B cell (primary cell): Measurements from ENCODE around the gene EVL.

Experiments used
- EZH2 ChIP-seq: IDR thresholded peaks from 2 replicates; pipeline ENCODE4 v1.6.1; 2012; ENCODE audit warnings: borderline replicate concordance, low read depth, mild to moderate bottlenecking, moderate library complexity, low read length; ENCODE audit not compliant: insufficient read depth, poor library complexity, severe bottlenecking
- TF ChIP-seq, protein P1 (sequence below): fragments of 200-600 bp; IDR thresholded peaks from one replicate; pipeline ENCODE4 v1.8.0; 2022; ENCODE audit warnings: antibody characterized with exemption, mild to moderate bottlenecking

DNA sequence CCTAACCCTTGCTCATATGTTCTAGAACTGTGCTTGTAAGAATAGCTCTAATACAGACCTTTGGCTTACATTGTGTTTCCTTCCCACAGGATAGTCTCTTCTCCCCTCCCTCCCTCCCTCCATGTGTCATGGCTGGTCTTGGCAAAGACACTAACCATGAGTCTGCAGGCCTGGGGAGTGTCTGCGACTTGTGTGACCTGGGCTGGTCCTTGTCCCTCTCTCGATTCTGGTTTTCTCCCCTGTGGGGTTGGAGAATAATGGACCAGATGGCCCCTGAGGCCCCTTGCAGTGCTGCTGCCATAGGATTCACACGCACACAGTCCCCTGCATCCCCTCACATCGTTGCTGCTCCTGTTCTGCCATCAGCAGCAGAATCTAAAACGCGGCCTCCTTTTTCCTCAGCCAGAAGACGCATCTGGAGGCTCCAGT, 64.0 kb downstream of the EVL start:
- TF ChIP-seq, protein P1, sequence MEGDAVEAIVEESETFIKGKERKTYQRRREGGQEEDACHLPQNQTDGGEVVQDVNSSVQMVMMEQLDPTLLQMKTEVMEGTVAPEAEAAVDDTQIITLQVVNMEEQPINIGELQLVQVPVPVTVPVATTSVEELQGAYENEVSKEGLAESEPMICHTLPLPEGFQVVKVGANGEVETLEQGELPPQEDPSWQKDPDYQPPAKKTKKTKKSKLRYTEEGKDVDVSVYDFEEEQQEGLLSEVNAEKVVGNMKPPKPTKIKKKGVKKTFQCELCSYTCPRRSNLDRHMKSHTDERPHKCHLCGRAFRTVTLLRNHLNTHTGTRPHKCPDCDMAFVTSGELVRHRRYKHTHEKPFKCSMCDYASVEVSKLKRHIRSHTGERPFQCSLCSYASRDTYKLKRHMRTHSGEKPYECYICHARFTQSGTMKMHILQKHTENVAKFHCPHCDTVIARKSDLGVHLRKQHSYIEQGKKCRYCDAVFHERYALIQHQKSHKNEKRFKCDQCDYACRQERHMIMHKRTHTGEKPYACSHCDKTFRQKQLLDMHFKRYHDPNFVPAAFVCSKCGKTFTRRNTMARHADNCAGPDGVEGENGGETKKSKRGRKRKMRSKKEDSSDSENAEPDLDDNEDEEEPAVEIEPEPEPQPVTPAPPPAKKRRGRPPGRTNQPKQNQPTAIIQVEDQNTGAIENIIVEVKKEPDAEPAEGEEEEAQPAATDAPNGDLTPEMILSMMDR, result no peak
- no peak for TF ChIP-seq EZH2
